ENCODE data around the gene PRR7. TPM values are rescaled to one million over a fixed set of nuclear protein-coding genes. Genes with fewer than 3 reads are reported as not detected.

PRR7 gene
- total and polyA plus RNA-seq, 4 donors = 0.17 to 1.4 (median 0.49) TPM

- Histone ChIP-seq H3K36me3 (ENCODE audit: control insufficient read depth in 4 of 4, insufficient read depth in 3 of 4, low read depth in 1 of 4, low read length in 3 of 4) (peaks cover 0 to 4% (median under 1%) of the 10 kb centered on the region in 4 donors), H3K4me1 (ENCODE audit: control insufficient read depth in 4 of 4, insufficient read depth in 4 of 4, low read length in 3 of 4) (peaks cover 5 to 19% (median 15%) of the 10 kb centered on the region in 4 donors), H3K27ac (ENCODE audit: low read depth in 1 of 2, low read length in 2 of 2) (no peak overlapping the region), H3K4me3 (ENCODE audit: low read depth in 1 of 3, low read length in 3 of 3) (no peak overlapping the region), H3K27me3 (ENCODE audit: control insufficient read depth in 4 of 4, insufficient read depth in 4 of 4, low read length in 3 of 4) (no peaks in the 10 kb centered on the region), H3K9ac (ENCODE audit: low read depth in 1 of 2, low read length in 2 of 2) (no peak overlapping the region), H3K9me3 (ENCODE audit: control insufficient read depth in 4 of 4, low read length in 3 of 4) (no peaks in the 10 kb centered on the region)
- TF ChIP-seq ATF3 (IDR thresholded peaks at IDR 0.05) = no peak
- no peak for TF ChIP-seq MAX (IDR thresholded peaks at IDR 0.05)
- no peak for TF ChIP-seq RAD21 (IDR thresholded peaks at IDR 0.05)
- TF ChIP-seq ZBTB33 (IDR thresholded peaks at IDR 0.05) = no peak
- no peak for TF ChIP-seq NR2F2 (IDR thresholded peaks at IDR 0.05)
- no peak for TF ChIP-seq GABPA (IDR thresholded peaks at IDR 0.05 in 1 of 2, conservative IDR thresholded peaks at IDR 0.05 in 1 of 2)
- no peak for TF ChIP-seq EGR1 (IDR thresholded peaks at IDR 0.05; ENCODE audit: low read depth in 2 of 2)
- TF ChIP-seq YY1 (IDR thresholded peaks at IDR 0.05) = no peak
- no peak for TF ChIP-seq JUND (IDR thresholded peaks at IDR 0.05)
- TF ChIP-seq REST (IDR thresholded peaks at IDR 0.05) = no peak
- TF ChIP-seq CTCF (IDR thresholded peaks at IDR 0.05; ENCODE audit: low read depth, low read length, missing input control) = no peak
- no peak for TF ChIP-seq RXRA (IDR thresholded peaks at IDR 0.05)
- no peak for TF ChIP-seq FOXA1 (IDR thresholded peaks at IDR 0.05)
- no peak for TF ChIP-seq HNF4A (conservative IDR thresholded peaks at IDR 0.05)
- no peak for TF ChIP-seq FOXA2 (IDR thresholded peaks at IDR 0.05)
- TF ChIP-seq HNF4G (IDR thresholded peaks at IDR 0.05) = no peak
- no peak for TF ChIP-seq SP1 (IDR thresholded peaks at IDR 0.05)
- TF ChIP-seq TAF1 (conservative IDR thresholded peaks at IDR 0.05) = no peak
- DNase-seq (ENCODE audit: low spot score) = no peak
- 97% methylated on average over 9 of the region's 9 CpGs for WGBS
These were observed 36.4 kb downstream of the PRR7 start for GRCh38 chr5:177483042-177483441.

Data from liver (tissue), 9 donors.